GM18868 (cell line): ENCODE results near the gene MFAP2.

ENCODE experiments used
- ATAC-seq: cut with Tn5 transposase; IDR thresholded peaks from one replicate; pipeline ENCODE4 v1.9.1; 2021; ENCODE audit warnings: mild to moderate bottlenecking, moderate library complexity; ENCODE audit not compliant: unreplicated experiment

The MFAP2 gene

DNA sequence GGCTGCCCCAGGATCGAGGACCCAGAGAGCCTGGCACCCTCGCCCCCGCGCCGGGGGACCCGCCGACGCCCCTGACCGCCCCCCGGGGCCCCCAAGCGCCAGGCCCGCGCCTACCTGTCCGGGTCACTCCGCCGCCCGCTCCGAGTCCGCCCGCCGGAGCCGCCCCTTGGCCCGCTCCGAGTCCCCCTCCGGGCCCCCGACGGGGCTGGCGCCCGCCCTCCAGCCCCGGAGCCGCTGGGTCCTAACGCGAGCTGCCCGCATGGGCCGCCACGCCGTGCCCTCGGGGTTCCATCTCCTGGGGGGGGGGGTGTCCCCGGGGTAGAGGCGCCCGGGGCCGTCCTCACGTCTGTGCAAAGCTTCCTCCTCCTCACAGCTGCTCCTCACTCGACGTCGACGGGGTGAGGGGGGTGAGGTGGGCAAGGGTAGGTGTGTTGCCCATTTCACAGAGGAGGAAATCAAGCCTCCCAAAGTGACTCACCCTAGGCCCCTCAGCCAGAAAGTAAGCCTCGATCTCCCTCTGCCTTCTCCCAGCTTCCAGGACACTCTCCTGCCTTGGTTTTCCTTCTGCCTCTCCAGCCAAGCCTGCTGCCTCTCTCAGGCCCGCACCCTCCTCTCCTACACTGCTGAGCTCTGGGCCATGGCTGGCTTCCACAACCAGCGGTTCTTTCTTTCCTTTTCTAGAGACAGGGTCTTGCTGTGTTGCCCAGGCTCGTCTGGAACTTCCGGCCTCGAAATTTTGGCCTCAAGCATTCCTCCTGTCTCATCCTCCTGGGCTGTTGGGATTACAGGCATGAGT, at the start of gene MFAP2:
MFAP2 (minus strand) TSS at position 148 of the 796 bp plus-strand sequence. CDS start 2,347 bp downstream, outside the sequence.
- ATAC-seq: no peak

- ATAC-seq: no peak
Observed at GRCh38 chr1:17030206-17030605, 49.8 kb upstream of the MFAP2 start.

- no peak for ATAC-seq
Observed at GRCh38 chr1:17028662-17029188, 48.3 kb upstream of the MFAP2 start.

DNA sequence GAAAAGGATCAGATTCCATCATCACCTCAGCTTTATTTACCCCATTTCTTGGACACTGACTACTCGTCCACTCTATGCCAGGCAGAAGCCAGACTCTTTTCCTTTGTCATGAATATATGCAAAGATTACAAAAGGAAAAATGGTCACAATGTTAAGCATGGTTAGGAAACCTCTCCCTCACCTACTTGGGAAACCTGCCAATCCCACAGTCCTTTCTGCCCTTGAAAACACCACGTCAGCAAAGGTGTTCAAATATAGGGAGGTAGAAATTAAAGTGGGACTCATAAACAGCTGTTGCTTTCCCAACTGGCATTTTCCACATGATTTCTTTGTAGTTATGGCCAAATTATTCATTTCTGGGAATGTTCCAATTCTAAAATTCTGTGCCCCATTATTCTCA, 47.5 kb upstream of the MFAP2 start:
- no peak for ATAC-seq

DNA sequence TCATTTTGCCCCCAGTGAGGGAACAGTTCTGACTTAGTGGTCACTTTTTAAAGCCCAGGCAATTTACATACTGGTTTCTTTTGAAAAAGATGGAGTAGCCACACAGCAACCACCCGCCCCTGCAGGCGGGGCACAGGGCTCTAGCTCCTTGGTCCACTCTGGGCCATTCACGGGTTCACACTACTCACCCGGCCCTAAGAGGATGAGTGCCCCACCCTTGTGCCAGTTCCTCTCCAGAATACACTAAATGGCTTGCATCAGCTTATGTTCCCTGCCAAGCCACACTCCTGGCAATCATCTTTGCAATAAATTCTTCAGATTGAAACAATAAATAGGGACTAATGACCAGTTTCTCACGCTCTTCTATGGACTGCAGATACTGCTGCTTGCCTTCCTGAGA, 47.0 kb upstream of the MFAP2 start:
- no peak for ATAC-seq

DNA sequence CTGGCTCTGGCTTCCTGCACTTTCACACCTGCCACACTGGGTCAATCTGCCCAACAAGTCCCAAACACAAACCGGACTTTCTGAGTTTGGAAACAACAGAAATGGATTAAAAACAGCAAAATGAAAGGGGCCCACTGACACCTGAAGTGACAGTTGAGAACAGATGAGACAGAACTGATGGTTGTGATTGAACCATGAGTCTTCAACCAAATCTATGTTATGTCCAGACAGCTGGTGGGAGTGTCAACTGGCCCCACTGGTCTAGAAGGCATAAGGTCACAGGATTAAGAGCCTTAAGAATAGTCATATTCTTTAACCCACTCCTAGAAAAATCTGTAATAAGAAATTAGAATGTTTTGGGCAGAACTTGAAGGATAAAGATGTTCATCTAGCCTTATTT, 44.3 kb upstream of the MFAP2 start:
- ATAC-seq: no peak

GRCh38 chr1:17023573-17023972, 43.2 kb upstream of the MFAP2 start:
- no peak for ATAC-seq

- ATAC-seq: no peak
Observed at GRCh38 chr1:17023102-17023501, 42.7 kb upstream of the MFAP2 start.

DNA sequence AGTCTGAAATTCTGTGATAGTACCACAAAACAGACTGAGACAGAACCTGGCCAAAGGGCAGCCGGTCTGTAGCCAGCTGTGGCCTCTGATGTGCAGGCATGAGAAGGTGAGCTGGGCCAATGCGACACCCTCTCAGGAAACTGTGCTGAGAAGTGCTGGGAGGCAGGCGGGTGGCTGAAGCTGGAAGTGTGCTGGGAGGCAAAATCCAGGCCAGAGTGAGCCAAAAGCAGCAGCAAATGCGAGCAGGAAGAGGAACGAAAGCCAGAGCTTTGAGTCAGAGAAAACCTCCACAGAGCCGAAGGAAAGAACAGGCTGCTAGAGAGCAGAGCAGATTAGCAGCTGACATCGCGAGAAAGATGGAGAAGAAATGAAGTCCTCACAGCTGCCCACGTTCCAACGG, 41.5 kb upstream of the MFAP2 start:
- ATAC-seq: no peak

DNA sequence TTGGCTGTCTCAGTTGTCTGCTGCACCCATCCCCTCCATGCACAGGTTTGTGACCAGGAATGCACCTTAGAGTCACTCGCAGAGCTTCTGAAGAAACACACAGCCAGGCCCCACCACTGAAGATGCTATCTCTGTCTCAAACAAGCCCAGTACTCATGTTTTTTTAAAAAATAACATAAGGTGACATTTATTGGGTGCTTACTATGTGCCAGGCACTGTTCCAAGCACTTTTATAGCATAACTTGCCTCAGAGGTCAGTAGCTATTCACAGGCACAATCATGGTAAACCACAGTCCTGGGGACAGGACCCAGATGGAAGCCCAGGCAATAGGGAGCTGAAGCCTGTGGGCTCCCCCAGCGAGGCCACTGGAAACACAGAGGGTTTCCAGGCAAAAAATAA, 40.1 kb upstream of the MFAP2 start:
- ATAC-seq: no peak

DNA sequence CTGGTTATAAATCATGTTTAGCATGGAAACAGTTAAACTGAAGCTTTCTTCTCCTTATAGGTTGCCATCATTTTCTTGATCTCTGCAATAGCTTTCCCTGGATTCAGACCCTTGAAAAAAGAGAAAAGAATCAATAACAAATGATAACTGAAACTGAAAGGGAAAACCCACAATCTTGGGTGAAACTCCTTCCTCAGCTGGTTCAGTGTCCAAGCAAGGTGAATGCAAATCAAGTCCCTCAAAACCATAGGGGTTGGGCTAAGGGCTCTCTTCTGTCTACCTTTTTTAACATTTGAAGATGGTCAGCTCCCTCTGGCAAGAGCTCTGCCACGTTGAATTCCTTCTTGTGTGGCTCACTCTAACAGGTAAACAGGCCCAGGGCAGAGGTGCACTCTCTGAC, 38.4 kb upstream of the MFAP2 start:
- no peak for ATAC-seq

DNA sequence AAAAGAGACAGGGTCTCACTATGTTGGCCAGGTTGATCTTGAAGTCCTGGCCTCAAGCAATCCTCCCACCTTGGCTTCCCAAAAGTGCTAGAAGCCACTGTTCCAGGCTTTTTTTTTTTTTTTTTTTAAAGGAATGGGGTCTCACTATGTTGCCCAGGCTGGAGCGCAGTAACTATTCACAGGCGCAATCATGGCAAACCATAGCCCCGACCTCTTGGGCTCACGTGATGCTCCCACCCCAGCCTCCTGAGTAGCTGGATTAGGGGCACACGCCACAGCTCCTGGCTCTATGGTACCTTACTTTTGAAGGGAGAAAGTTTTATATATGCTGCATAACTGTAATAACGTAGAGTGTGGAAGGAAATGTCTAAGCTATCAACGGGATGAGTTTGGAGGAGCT, 37.0 kb upstream of the MFAP2 start:
- no peak for ATAC-seq

DNA sequence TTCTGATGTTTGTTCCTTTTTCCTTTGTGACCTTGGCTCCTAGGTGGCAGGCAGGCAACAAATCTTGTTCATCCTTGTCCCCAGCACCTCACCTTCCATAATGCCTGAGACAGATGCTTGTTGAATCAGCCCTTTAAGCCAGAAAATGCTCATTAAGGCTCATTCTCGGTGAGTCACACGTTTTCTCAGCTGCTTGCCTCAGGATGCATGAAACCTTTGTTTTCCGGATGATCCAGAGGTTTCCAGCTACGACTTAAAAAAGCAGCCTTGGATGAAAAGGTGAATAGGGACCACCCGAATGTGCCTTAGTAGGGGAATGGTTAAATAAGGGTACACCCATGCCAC, 35.9 kb upstream of the MFAP2 start:
- ATAC-seq: no peak

DNA sequence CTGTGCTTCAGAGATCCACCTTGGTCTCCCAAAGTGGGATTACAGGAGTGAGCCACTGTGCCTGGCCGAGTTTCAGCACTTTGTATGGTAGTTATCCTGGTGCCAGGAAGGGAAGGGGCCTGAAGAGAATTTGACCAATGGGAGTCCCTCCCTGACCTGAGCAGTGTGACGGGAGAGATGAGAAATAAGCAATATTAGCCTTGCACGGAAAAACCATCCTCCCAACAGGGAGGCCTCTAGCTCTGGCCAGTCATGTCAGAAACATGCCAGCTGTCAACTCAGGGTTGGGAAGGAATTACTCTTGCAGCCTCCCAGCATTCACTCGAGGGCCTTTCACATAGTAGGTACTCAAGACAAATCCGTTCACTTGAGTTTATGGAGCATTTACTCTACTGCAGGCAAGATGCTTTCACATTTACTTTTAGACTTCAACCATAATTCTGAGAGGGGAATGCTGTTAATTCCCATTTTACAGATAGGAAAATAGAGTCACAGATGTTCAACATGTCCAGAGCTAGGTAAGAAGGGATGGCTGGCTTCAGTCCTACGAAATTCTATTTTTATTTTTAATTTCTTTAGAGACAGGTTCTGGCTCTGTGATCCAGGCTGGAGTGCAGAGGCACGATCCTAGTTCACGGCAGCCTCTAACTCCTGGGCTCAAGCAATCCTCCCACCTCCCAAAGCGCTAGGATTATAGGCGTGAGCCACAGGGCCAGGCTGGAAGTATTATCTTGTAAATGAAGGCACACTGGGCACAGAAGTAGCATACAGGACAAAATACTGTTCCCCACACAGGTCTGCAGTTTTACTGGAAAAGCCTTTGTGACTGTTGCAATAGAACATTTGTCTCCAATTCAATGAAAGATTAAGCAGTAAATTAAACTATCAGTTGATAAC, 34.5 kb upstream of the MFAP2 start:
- no peak for ATAC-seq

DNA sequence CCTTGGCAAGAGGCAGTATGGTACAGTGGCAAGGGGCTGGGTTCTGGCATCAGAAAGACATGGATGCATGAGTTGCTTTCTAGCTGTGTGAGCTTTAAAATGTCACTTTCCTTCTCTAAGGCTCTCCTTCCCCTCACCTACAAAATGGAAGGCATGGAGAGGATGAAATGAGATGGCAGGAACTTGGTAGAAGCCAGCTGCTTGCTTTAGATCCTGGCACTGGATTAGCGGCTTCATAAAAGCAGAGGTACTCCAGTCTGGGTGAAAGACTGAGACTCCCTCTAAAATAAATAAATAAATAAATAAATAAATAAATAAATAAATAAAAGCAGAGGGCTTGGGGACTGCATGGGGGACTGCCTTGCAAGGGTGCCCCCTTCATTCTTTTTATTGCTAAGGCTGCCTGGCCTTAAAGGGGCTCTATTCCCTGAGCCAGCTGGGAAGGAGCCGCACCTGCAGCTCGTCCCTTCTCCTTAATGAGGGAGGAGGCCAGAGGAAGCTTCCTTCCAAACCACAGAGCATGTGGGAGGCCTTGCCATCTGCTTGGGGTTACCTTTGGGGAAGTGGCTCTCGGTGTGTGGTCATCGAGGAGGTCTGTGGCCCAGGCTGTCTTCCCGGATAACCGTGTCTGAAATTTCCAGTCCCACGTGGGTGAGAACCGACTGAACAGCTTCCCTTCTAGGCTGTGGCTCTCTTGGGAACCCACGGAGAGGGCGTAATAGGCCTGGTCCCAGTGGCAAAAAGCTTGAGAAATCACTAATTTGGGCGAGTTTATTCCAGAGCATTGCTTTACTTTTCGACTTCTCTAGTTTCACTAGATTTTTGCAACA, 33.3 kb upstream of the MFAP2 start:
- ATAC-seq: no peak

- ATAC-seq: no peak
Observed at GRCh38 chr1:17012775-17013490, 32.5 kb upstream of the MFAP2 start.

DNA sequence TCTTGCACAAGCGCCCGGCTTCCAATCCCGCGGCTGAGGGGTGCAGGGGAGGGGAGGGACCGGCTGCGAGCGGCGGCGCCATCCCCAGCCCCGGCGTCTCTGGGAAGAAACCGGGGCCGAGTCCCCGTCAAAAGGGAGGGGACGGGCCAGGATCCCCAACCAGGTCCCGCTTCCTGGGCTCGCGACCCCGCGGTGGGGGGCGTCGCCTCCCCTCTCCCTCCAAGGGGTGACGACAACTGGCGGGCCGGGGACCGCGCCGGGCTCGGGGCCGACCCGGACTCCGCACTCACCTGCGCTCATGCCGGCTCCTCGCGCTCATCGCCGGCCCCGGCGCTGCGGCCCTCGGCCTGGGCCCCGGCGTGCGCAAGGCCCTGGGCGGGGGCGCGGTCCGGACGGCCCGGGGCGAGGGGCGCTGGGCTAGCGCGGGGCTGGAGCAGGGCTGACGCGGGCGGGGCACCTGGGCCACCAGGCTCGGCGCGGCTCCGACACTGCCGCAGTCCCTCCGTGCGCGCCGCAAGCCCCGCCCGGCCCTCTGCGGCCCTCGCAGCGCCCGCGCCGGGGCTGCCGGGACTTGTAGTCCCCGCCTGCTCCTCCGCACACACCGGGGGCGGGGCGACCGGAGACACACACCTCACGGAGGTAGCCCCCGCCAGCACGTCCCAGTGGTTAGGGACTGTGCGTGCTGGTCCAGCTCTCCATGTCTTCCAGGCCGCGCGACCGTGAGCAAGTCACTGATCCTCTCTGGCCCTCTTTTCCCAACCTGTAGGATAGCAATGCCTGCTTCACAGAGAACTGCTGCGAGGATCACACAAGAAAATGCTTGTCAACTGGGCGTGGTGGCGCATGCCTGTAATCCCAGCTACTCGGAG, 31.3 kb upstream of the MFAP2 start, which contains the start of gene ATP13A2:
ATP13A2 (minus strand) TSS at position 490 of the 869 bp plus-strand sequence; CDS start at position 300, 190 bp downstream.
- ATAC-seq: peak; percentile 94

DNA sequence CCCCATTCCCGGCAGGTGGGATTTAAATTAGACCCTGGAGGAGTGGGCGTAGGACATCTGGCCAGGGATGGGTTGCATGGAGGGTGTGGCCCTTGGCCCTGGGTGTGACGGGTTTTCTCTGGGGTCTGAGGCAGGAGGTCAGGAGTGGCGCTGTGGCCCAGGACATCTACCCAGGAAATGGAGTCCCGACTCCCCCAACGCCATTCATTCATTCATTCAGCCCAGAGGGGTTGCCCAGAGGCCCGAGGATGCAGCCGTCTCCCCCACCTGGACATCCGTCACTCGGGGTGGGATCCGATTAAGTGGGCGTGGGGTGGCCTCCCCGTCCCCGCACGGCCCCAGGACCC, 30.6 kb upstream of the MFAP2 start:
- no peak for ATAC-seq

GRCh38 chr1:17009706-17010105, 29.3 kb upstream of the MFAP2 start:
- ATAC-seq: no peak
